PC-3 (cell line): ENCODE measurements around the gene NDE1. TPM values are rescaled to one million over a fixed set of nuclear protein-coding genes. Genes with fewer than 3 reads are reported as not detected.

Experiments
- ATAC-seq: fragments of 200-7000 bp; cut with Tn5 transposase; 2 replicates; pipeline ENCODE4 v1.9.1; 2020; ENCODE audit warnings: mild to moderate bottlenecking, moderate library complexity
- BruUV-seq: library from RNA; stranded (reverse); fragments of 400-500 nt; replicated peaks from 2 replicates; lab custom pipeline; 2021; lab: Mats Ljungman, UMichigan
- CTCF ChIA-PET: fragments of 300-600 bp; sonication (Branson Sonifier 250); formaldehyde crosslinking; loops from one replicate; lab custom pipeline; 2022; ENCODE audit warnings: antibody characterized with exemption; lab: Charles Lee
- POLR2A ChIA-PET: fragments of 300-600 bp; sonication (Branson Sonifier 250); formaldehyde crosslinking; loops from one replicate; lab custom pipeline; 2022; ENCODE audit warnings: antibody characterized with exemption; ENCODE audit not compliant: unreplicated experiment; lab: Charles Lee
- DNase-seq: peaks from one replicate; pipeline ENCODE4 v3.0.0-alpha.2; 2015
- H2AFZ ChIP-seq: fragments of 300-600 bp; sonication (generic); 2 replicates; pipeline ENCODE4 v1.6.0; 2016; ENCODE audit warnings: antibody characterized with exemption, low read length
- H3F3A ChIP-seq: fragments of 300-600 bp; sonication (generic); one replicate; pipeline ENCODE4 v1.6.0; 2017; ENCODE audit warnings: antibody characterized with exemption, low read length, control low read depth, mild to moderate bottlenecking; ENCODE audit not compliant: unreplicated experiment
- H3K27ac ChIP-seq: fragments of 300-600 bp; sonication (generic); 2 replicates; pipeline ENCODE4 v1.5.1; 2016; ENCODE audit warnings: mild to moderate bottlenecking, low read length
- H3K27me3 ChIP-seq: fragments of 300-600 bp; sonication (generic); 2 replicates; pipeline ENCODE4 v1.6.1; 2016; ENCODE audit warnings: low read length, mixed read lengths
- H3K36me3 ChIP-seq: fragments of 300-600 bp; sonication (generic); 2 replicates; pipeline ENCODE4 v1.6.1; 2016; ENCODE audit warnings: low read depth, mixed run types, low read length, mixed read lengths
- H3K4me1 ChIP-seq: fragments of 300-600 bp; sonication (generic); 2 replicates; pipeline ENCODE4 v1.5.1; 2016; ENCODE audit warnings: low read length; ENCODE audit not compliant: insufficient read depth
- H3K4me2 ChIP-seq: fragments of 300-600 bp; sonication (generic); 2 replicates; pipeline ENCODE4 v1.6.0; 2016; ENCODE audit warnings: low read length
- H3K4me3 ChIP-seq: fragments of 300-600 bp; sonication (generic); 2 replicates; pipeline ENCODE4 v1.5.1; 2016; ENCODE audit warnings: mild to moderate bottlenecking, low read length, mixed read lengths
- H3K79me2 ChIP-seq: fragments of 300-600 bp; sonication (generic); 2 replicates; pipeline ENCODE4 v1.6.1; 2017; ENCODE audit warnings: low read length, mixed read lengths
- H3K9ac ChIP-seq: fragments of 300-600 bp; sonication (generic); 2 replicates; pipeline ENCODE4 v1.6.0; 2016; ENCODE audit warnings: mild to moderate bottlenecking, low read length
- H3K9me2 ChIP-seq: fragments of 300-600 bp; sonication (generic); replicated peaks from 2 replicates; pipeline ENCODE4 v1.6.1; 2016; ENCODE audit warnings: mixed run types, low read length, mixed read lengths
- H3K9me3 ChIP-seq: fragments of 300-600 bp; sonication (generic); 2 replicates; pipeline ENCODE4 v1.6.1; 2016; ENCODE audit warnings: low read length, mixed read lengths
- H4K20me1 ChIP-seq: fragments of 300-600 bp; sonication (generic); 2 replicates; pipeline ENCODE4 v1.6.1; 2016; ENCODE audit warnings: low read length, mixed read lengths
- EZH2 ChIP-seq: fragments of 300-600 bp; sonication (generic); IDR thresholded peaks from one replicate; pipeline ENCODE4 v1.6.1; 2017; ENCODE audit warnings: antibody characterized with exemption, mild to moderate bottlenecking, low read length; ENCODE audit not compliant: unreplicated experiment
- EZH2phosphoT487 ChIP-seq: fragments of 300-600 bp; sonication (generic); IDR thresholded peaks from 2 replicates; pipeline ENCODE4 v1.6.1; 2018; ENCODE audit warnings: mild to moderate bottlenecking, antibody characterized with exemption, low read length, borderline replicate concordance
- intact Hi-C: fragments of 100-400 bp; cut with micrococcal nuclease; formaldehyde crosslinking; loops from 2 replicates; pipeline ENCODE4 v1.9.0; 2023
- total RNA-seq: library from RNA; depleted of rRNA; stranded (reverse); fragments of >200 nt; gene quantifications from 2 replicates; pipeline ENCODE4 v1.2.3, GENCODE V29; 2014
- TF ChIP-seq, protein P1 (sequence below): fragments of 300-600 bp; sonication (generic); conservative IDR thresholded peaks from 2 replicates; pipeline ENCODE4 v1.5.1; 2017; ENCODE audit warnings: antibody characterized with exemption, low read depth, mild to moderate bottlenecking, low read length

NDE1 gene
- total RNA-seq, 1 experiment from 2014 or later, result 24.9 TPM

DNA sequence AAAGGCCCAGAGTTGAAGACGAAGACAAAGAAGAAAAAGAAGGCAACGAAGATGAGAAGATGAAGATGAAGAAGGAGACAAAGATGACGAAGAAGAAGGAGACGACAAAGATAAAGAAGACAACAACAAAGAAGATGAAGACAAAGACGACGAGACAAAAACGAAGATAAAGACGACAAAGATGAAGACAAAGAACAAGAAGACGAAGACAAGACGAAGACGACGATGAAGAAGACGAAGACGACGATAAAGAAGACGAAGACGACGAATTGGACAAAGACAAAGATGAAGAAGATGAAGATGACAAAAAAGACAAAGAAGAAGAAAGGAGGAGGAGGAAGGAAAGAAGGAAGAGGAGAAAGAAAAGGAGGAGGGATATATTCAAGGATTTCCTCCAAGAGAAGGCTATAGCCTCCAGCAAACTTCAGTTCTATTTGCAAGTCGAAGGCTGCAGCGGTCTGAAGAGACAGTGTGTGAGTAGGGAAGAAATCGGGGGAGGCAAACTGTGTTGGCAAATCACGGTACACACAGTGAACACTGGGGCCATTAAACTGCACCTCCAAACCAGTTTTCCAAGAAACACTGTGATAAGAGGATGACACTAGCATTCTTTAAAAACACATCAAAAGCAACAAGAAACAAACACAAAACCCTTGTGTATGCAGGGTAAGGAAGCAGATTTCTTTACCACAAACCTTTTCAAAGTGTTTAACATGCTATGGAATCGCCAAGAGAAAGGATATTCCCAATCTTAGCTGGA lies 47.6 kb upstream of the NDE1 start:
- CTCF ChIA-PET, result no interaction called here
- Histone ChIP-seq H3K4me2 (no peak overlapping the region), H3F3A (no peaks in the 10 kb centered on the region), H3K36me3 (peaks cover 7% of the 10 kb centered on the region), H3K79me2 (no peaks in the 10 kb centered on the region), H3K9me3 (no peaks in the 10 kb centered on the region), H3K9me2 (no peaks in the 10 kb centered on the region), H3K27ac (no peak overlapping the region), H3K4me3 (no peak overlapping the region), H4K20me1 (no peaks in the 10 kb centered on the region), H3K9ac (no peak overlapping the region), H3K27me3 (no peaks in the 10 kb centered on the region), H2AFZ (no peak overlapping the region), H3K4me1 (no peaks in the 10 kb centered on the region)
- BruUV-seq, result no TSS peak
- intact Hi-C loops, result no loop called here
- DNase-seq, result no peak
- POLR2A ChIA-PET, result no interaction called here
- no peak for ATAC-seq
- TF ChIP-seq EZH2 (no peak), EZH2phosphoT487 (no peak)
- TF ChIP-seq, protein P1, sequence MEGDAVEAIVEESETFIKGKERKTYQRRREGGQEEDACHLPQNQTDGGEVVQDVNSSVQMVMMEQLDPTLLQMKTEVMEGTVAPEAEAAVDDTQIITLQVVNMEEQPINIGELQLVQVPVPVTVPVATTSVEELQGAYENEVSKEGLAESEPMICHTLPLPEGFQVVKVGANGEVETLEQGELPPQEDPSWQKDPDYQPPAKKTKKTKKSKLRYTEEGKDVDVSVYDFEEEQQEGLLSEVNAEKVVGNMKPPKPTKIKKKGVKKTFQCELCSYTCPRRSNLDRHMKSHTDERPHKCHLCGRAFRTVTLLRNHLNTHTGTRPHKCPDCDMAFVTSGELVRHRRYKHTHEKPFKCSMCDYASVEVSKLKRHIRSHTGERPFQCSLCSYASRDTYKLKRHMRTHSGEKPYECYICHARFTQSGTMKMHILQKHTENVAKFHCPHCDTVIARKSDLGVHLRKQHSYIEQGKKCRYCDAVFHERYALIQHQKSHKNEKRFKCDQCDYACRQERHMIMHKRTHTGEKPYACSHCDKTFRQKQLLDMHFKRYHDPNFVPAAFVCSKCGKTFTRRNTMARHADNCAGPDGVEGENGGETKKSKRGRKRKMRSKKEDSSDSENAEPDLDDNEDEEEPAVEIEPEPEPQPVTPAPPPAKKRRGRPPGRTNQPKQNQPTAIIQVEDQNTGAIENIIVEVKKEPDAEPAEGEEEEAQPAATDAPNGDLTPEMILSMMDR, result no peak

DNA sequence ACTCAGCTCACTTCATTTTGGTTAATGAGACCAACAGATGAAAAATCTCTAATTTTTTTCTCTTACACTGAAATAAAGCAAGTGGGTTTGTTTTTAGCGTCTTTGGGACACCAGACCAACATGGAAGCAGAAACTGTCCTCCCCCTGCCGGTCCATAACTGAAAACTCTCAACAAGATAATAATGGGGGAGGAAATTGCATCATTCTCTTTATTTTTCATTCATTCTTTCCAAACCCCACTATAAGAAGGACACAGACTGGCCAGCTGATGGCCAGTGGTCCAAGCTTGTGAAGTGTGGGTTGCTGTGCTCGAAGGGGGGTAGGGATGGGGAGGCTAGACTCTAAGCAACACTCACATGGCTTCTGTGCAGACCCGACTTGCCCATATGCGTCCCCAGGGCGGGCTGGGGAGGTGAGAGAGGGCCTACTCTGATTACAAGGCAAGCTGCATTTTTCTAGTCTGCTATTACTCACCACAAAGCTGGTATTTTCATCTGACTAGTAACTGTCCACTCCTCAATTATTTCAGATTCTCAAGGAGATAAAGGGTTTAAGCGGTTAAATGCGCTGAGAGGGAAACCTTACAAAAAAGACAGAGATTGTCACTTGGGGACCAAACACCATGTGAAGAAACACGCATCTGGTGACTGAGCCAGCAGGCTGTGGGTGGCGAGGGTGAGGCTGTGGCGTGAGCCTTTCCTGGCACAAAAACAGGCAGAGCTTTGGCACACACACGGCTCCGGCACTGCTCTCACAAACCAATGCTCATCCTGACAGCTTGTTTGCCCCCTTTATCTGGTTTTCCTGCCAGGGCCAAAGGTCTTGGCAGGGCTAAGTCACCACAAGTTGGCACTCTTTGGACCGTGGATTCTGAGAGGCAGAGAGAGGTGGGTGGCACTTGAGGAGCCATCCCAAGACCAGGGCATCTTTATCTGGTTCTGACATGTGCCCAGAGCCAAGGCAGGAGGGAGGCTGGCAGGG lies 45.3 kb upstream of the NDE1 start:
- peaks cover 15% of the 10 kb centered on the region for H3K36me3 ChIP-seq
- POLR2A ChIA-PET, result no interaction called here

More for the DNA sequence above, 45.3 kb upstream of the NDE1 start:
- DNase-seq (no peak), ATAC-seq (no peak)
- no peaks in the 10 kb centered on the region for H3K27me3 ChIP-seq
- no peaks in the 10 kb centered on the region for H3K79me2 ChIP-seq
- no peak for TF ChIP-seq EZH2phosphoT487
- TF ChIP-seq EZH2, result no peak
- TF ChIP-seq, protein P1, result no peak
- H3K27ac ChIP-seq, result no peak overlapping the region
- no peak overlapping the region for H2AFZ ChIP-seq
- no peak overlapping the region for H3K4me2 ChIP-seq
- intact Hi-C loops, result no loop called here
- no peaks in the 10 kb centered on the region for H3K9me3 ChIP-seq
- H3F3A ChIP-seq, result no peaks in the 10 kb centered on the region
- CTCF ChIA-PET, result no interaction called here
- H3K9me2 ChIP-seq, result no peaks in the 10 kb centered on the region
- no peaks in the 10 kb centered on the region for H3K4me1 ChIP-seq
- BruUV-seq, result no TSS peak
- H3K9ac ChIP-seq, result no peak overlapping the region
- no peaks in the 10 kb centered on the region for H4K20me1 ChIP-seq
- H3K4me3 ChIP-seq, result no peak overlapping the region
